ENCODE measurements around the gene TSHB. TPM values are rescaled to one million over a fixed set of nuclear protein-coding genes. Genes with fewer than 3 reads are reported as not detected.

The TSHB gene
- total RNA-seq = not detected in 2 replicates

GRCh38 chr1:115029526-115029925 is at the start of gene TSHB:
TSS of gene TSHB (plus strand) at chr1:115029826. CDS start at chr1:115033363, 3,537 bp downstream.

Other genes with a start within 250 kb of the TSHB start
- 66.0 and 70.8 TPM in 2 replicates for gene SIKE1, start 249.1 kb upstream of the TSHB start, total RNA-seq
- gene SYCP1, start 175.0 kb upstream of the TSHB start, total RNA-seq = not detected in 2 replicates
- gene TSPAN2, start 59.7 kb downstream of the TSHB start, total RNA-seq = 5.5 and 7.1 TPM in 2 replicates

Data from articular chondrocyte of knee joint (primary cell).